Measurements from ENCODE around the gene COBL. TPM values are rescaled to one million over a fixed set of nuclear protein-coding genes. Genes with fewer than 3 reads are reported as not detected.

Gene COBL
- total RNA-seq, 1 experiment from 2014 or later: 51.4 TPM

DNA sequence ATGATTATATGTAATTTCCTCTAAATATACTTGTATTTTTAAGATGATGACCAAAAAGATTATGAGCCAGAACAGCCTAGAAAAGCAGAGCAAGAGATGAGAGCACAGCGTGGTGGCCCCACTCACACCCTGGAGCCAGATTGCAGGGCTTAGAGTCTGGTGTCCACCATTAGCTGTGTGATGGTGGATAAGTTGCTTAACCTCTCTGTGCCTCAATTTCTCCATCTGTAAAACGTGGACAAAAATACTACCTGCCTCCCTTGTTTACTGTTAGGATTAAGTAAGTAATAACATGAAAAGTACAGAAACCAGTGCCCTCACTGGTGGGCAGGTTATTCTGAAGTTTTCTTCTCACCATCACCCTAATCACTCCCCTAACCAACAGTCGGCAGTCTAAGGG, 212.3 kb downstream of the COBL start:
- BruUV-seq (replicated peaks): no TSS peak
- intact Hi-C loops (cut with micrococcal nuclease; ENCODE audit: unreplicated experiment): no loop called here

DNA sequence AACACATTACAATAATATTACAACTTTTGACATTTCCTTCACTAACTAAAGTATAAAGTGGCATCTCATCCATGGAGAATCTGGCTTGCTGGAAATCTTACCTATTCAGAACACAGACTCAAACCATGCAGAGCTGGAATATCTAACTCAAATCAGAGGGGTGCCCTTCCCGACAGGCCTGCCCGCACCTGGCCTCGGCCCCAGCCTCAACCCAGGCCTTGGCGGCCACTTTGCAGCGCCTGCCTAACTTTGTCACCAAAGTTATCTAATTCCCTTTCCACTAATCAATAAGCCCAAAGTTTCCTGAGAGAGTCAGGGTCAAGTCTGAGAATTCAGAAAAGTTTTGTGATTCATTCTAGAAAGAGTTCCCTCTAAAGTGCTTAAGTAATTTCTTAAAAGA, 212.9 kb downstream of the COBL start:
- Histone ChIP-seq H3K4me3 (no peak overlapping the region), H3K36me3 (ENCODE audit: low read depth) (no peaks in the 10 kb centered on the region)
- CTCF ChIA-PET: no interaction called here

More for the DNA sequence above, 212.3 kb downstream of the COBL start:
- TF ChIP-seq EZH2 (IDR thresholded peaks at IDR 0.05; ENCODE audit: low read depth) (no peak), CTCF (conservative IDR thresholded peaks at IDR 0.05) (no peak)
- H3K27me3 ChIP-seq (ENCODE audit: insufficient read depth, low read depth): no peaks in the 10 kb centered on the region
- ChIA-PET CTCF (no interaction called here), POLR2A (ENCODE audit: unreplicated experiment) (no interaction called here)
- H3K4me3 ChIP-seq: no peak overlapping the region
- no peak for DNase-seq
- H3K9me2 ChIP-seq (ENCODE audit: insufficient read depth): no peaks in the 10 kb centered on the region
- H4K20me1 ChIP-seq (ENCODE audit: insufficient read depth): no peaks in the 10 kb centered on the region
- no peak overlapping the region for H3K4me2 ChIP-seq
- no peaks in the 10 kb centered on the region for H3K79me2 ChIP-seq (ENCODE audit: low read depth)
- no peaks in the 10 kb centered on the region for H3F3A ChIP-seq (ENCODE audit: insufficient read depth, low read depth)
- H3K4me1 ChIP-seq (replicated peaks; ENCODE audit: insufficient read depth): no peaks in the 10 kb centered on the region
- no peak overlapping the region for H2AFZ ChIP-seq
- H3K36me3 ChIP-seq (ENCODE audit: low read depth): no peaks in the 10 kb centered on the region
- no peaks in the 10 kb centered on the region for H3K9me3 ChIP-seq (ENCODE audit: insufficient read depth, low read depth)
- no peak overlapping the region for H3K27ac ChIP-seq

GRCh38 chr7:51102828-51103227, 213.8 kb downstream of the COBL start:
- H3K79me2 ChIP-seq (ENCODE audit: low read depth): no peaks in the 10 kb centered on the region
- H3K4me1 ChIP-seq (replicated peaks; ENCODE audit: insufficient read depth): no peaks in the 10 kb centered on the region
- POLR2A ChIA-PET (ENCODE audit: unreplicated experiment): no interaction called here
- peaks cover 5% of the 10 kb centered on the region; the same call in 1 of the 2 replicates for H3K36me3 ChIP-seq (ENCODE audit: low read depth)
- peaks cover 8% of the 10 kb centered on the region for H3K9me3 ChIP-seq (ENCODE audit: insufficient read depth, low read depth)
- BruUV-seq (replicated peaks): no TSS peak
- H3K27ac ChIP-seq: no peak overlapping the region
- H3K4me3 ChIP-seq: no peak overlapping the region
- CTCF ChIA-PET: no interaction called here
- TF ChIP-seq EZH2 (IDR thresholded peaks at IDR 0.05; ENCODE audit: low read depth) (no peak), CTCF (conservative IDR thresholded peaks at IDR 0.05) (no peak)
- no peaks in the 10 kb centered on the region for H3K9me2 ChIP-seq (ENCODE audit: insufficient read depth)
- no peaks in the 10 kb centered on the region for H3F3A ChIP-seq (ENCODE audit: insufficient read depth, low read depth)
- H4K20me1 ChIP-seq (ENCODE audit: insufficient read depth): no peaks in the 10 kb centered on the region
- no peak overlapping the region for H2AFZ ChIP-seq
- H3K27me3 ChIP-seq (ENCODE audit: insufficient read depth, low read depth): no peaks in the 10 kb centered on the region
- intact Hi-C loops (cut with micrococcal nuclease; ENCODE audit: unreplicated experiment): no loop called here
- no peak for DNase-seq
- no peak overlapping the region for H3K4me2 ChIP-seq

More for the DNA sequence above, 212.9 kb downstream of the COBL start:
- POLR2A ChIA-PET (ENCODE audit: unreplicated experiment): no interaction called here
- H3K9me3 ChIP-seq (ENCODE audit: insufficient read depth, low read depth): no peaks in the 10 kb centered on the region
- H3K4me2 ChIP-seq: no peak overlapping the region
- no peaks in the 10 kb centered on the region for H3K27me3 ChIP-seq (ENCODE audit: insufficient read depth, low read depth)
- H3K9me2 ChIP-seq (ENCODE audit: insufficient read depth): no peaks in the 10 kb centered on the region
- no peak overlapping the region for H2AFZ ChIP-seq
- TF ChIP-seq EZH2 (IDR thresholded peaks at IDR 0.05; ENCODE audit: low read depth) (no peak), CTCF (conservative IDR thresholded peaks at IDR 0.05) (no peak)
- H3K79me2 ChIP-seq (ENCODE audit: low read depth): no peaks in the 10 kb centered on the region
- H3K4me1 ChIP-seq (replicated peaks; ENCODE audit: insufficient read depth): no peaks in the 10 kb centered on the region
- no peak for DNase-seq
- intact Hi-C loops (cut with micrococcal nuclease; ENCODE audit: unreplicated experiment): no loop called here
- no peaks in the 10 kb centered on the region for H3F3A ChIP-seq (ENCODE audit: insufficient read depth, low read depth)
- BruUV-seq (replicated peaks): no TSS peak
- H4K20me1 ChIP-seq (ENCODE audit: insufficient read depth): no peaks in the 10 kb centered on the region
- H3K27ac ChIP-seq: no peak overlapping the region
